ENCODE measurements around the gene RTL10.
A peak's percentile ranks its signal among the peaks of the same experiment; 100 is the strongest.

DNA sequence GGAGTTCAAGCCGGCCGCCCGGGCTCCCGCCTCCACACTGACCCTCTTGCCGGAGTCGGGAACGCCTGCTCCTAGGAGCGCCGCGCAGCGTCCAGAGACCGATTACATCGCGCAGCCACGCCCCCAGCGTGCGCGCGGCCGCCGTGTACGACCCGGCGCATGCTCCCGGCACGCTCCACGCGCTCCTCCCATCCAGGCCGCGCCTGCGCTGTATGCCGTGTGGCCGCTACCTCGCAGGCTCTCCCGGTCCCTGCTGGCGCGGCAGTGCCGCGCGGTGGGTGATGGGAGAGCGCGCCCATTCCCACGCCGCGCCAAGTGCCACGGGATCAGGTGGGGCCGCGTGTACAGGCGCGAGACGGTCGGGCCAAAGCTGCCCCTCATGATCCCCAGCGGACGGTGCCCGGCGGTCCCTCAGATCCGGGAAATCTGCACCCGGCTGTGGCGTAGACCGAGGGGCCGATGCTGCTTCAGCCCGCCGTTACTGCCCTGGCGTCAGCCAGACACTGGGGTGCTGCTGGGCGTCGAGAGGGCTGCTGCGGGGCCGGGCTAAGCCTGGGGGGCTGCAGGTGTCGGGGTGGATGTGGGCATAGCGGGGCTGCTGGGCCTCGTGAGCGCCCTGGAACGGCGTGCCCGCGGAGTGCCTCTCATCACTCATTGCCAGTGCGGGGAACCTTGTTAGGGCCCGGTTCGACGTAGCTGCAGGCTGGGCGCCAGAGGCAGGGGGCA, at the start of gene RTL10, which contains the start of gene GNB1L:
- TF ChIP-seq SREBF2 (IDR thresholded peaks at IDR 0.05) (no peak), JUNB (IDR thresholded peaks at IDR 0.05) (no peak), RCOR1 (IDR thresholded peaks at IDR 0.05; ENCODE audit: low read depth, low read length) (no peak), JUN (IDR thresholded peaks at IDR 0.05) (peak in 1 of 2 experiments; percentile 72; a peak in 2 of 5 replicates), NR3C1 (IDR thresholded peaks at IDR 0.05) (no peak), CHD4 (IDR thresholded peaks at IDR 0.05; ENCODE audit: borderline replicate concordance) (no peak), POLR2A (IDR thresholded peaks at IDR 0.05; ENCODE audit: low read length) (peak; percentile 75), MAFK (IDR thresholded peaks at IDR 0.05; ENCODE audit: partially characterized antibody) (no peak), ESRRA (IDR thresholded peaks at IDR 0.05; ENCODE audit: borderline replicate concordance, low read length) (no peak), CEBPB (IDR thresholded peaks at IDR 0.05) (no peak), HOXA7 (CRISPR knock-in tag; IDR thresholded peaks at IDR 0.05) (no peak)
- TF ChIP-seq, protein P1, sequence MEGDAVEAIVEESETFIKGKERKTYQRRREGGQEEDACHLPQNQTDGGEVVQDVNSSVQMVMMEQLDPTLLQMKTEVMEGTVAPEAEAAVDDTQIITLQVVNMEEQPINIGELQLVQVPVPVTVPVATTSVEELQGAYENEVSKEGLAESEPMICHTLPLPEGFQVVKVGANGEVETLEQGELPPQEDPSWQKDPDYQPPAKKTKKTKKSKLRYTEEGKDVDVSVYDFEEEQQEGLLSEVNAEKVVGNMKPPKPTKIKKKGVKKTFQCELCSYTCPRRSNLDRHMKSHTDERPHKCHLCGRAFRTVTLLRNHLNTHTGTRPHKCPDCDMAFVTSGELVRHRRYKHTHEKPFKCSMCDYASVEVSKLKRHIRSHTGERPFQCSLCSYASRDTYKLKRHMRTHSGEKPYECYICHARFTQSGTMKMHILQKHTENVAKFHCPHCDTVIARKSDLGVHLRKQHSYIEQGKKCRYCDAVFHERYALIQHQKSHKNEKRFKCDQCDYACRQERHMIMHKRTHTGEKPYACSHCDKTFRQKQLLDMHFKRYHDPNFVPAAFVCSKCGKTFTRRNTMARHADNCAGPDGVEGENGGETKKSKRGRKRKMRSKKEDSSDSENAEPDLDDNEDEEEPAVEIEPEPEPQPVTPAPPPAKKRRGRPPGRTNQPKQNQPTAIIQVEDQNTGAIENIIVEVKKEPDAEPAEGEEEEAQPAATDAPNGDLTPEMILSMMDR (IDR thresholded peaks at IDR 0.05): no peak
- TF ChIP-seq, protein P2, sequence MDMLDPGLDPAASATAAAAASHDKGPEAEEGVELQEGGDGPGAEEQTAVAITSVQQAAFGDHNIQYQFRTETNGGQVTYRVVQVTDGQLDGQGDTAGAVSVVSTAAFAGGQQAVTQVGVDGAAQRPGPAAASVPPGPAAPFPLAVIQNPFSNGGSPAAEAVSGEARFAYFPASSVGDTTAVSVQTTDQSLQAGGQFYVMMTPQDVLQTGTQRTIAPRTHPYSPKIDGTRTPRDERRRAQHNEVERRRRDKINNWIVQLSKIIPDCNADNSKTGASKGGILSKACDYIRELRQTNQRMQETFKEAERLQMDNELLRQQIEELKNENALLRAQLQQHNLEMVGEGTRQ (IDR thresholded peaks at IDR 0.05): 0 out of 2 replicates have a peak, but pooled peaks have one; percentile 17
- TF ChIP-seq, protein P3, sequence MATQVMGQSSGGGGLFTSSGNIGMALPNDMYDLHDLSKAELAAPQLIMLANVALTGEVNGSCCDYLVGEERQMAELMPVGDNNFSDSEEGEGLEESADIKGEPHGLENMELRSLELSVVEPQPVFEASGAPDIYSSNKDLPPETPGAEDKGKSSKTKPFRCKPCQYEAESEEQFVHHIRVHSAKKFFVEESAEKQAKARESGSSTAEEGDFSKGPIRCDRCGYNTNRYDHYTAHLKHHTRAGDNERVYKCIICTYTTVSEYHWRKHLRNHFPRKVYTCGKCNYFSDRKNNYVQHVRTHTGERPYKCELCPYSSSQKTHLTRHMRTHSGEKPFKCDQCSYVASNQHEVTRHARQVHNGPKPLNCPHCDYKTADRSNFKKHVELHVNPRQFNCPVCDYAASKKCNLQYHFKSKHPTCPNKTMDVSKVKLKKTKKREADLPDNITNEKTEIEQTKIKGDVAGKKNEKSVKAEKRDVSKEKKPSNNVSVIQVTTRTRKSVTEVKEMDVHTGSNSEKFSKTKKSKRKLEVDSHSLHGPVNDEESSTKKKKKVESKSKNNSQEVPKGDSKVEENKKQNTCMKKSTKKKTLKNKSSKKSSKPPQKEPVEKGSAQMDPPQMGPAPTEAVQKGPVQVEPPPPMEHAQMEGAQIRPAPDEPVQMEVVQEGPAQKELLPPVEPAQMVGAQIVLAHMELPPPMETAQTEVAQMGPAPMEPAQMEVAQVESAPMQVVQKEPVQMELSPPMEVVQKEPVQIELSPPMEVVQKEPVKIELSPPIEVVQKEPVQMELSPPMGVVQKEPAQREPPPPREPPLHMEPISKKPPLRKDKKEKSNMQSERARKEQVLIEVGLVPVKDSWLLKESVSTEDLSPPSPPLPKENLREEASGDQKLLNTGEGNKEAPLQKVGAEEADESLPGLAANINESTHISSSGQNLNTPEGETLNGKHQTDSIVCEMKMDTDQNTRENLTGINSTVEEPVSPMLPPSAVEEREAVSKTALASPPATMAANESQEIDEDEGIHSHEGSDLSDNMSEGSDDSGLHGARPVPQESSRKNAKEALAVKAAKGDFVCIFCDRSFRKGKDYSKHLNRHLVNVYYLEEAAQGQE (IDR thresholded peaks at IDR 0.05): no peak
